HG02678 (cell line): ENCODE data around the gene CD69.
"Not testable (repeated sequence)": the region's sequence is repeated elsewhere in the genome, so short reads cannot be mapped to it uniquely, and the experiment has no call there.

Experiments used
- ATAC-seq: cut with Tn5 transposase; IDR thresholded peaks from one replicate; pipeline ENCODE4 v1.9.1; 2021; ENCODE audit warnings: mild to moderate bottlenecking, moderate library complexity; ENCODE audit not compliant: unreplicated experiment

The CD69 gene

DNA sequence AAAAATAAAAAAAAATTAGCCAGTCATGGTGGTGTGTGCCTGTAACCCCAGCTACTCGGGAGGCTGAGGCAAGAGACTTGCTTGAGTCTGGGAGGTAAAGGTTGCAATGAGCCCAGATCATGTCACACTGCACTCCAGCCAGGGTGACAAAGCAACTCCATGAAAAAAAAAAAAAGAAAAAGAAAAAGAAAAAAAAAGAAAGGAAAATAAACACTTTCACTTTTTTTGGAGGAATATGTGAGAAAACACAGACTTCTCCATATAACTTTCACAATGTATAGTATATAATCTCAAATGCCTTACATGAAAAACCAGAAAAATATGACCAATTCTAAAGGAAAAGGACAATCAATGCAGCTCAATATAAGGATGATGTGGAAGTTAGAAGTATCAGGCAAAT is 36.7 kb downstream of the CD69 start:
- ATAC-seq, result no peak

GRCh38 chr12:9721394-9722092 is 39.2 kb downstream of the CD69 start:
- peak; percentile 70 for ATAC-seq

- no peak for ATAC-seq
These were observed 40.9 kb downstream of the CD69 start for GRCh38 chr12:9719790-9720189.

GRCh38 chr12:9718968-9719367 is 41.7 kb downstream of the CD69 start:
- no peak for ATAC-seq

- no peak for ATAC-seq
These were observed 43.4 kb downstream of the CD69 start for GRCh38 chr12:9717070-9717925.

GRCh38 chr12:9713032-9713558 is 47.6 kb downstream of the CD69 start:
- ATAC-seq, result peak; percentile 70

- ATAC-seq, result no peak
These were observed 49.0 kb downstream of the CD69 start for GRCh38 chr12:9711664-9712063.

DNA sequence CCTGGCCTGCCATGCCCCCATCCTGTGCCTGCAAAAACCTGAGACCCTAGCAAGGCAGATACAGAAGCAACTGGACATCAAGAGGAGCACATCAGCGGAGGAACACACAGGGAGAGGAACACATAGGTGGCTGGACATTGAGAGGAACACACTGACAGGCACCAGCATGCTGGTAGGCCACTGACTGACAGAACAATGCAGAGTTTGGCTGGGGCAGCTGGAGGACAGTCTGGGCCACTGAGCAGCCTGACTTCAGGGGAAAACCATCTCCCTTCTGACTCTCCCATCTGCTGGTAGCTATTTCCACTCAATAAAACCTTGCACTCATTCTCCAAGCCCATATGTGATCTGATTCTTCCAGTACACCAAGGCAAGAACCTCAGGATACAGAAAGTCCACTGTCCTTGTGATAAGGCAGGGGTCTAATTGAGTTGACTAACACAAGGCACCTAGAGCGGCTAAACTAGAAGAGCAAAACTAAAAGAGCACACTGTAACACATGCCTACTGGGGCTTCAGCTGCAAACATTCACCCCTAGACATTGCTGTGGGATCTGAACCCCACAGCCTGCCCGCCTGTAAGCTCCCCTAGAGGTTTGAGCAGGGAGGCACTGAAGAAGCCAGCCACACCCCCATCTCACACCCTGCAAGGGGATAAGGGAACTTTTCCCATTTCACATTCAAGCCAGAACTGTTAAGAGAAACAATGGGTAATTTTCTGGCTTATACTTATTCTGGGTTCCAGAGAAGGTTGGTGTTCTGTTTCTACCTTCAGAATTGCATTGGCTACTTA is 49.9 kb downstream of the CD69 start:
- no peak for ATAC-seq

- no peak for ATAC-seq
These were observed 51.8 kb downstream of the CD69 start for GRCh38 chr12:9708853-9709252.

DNA sequence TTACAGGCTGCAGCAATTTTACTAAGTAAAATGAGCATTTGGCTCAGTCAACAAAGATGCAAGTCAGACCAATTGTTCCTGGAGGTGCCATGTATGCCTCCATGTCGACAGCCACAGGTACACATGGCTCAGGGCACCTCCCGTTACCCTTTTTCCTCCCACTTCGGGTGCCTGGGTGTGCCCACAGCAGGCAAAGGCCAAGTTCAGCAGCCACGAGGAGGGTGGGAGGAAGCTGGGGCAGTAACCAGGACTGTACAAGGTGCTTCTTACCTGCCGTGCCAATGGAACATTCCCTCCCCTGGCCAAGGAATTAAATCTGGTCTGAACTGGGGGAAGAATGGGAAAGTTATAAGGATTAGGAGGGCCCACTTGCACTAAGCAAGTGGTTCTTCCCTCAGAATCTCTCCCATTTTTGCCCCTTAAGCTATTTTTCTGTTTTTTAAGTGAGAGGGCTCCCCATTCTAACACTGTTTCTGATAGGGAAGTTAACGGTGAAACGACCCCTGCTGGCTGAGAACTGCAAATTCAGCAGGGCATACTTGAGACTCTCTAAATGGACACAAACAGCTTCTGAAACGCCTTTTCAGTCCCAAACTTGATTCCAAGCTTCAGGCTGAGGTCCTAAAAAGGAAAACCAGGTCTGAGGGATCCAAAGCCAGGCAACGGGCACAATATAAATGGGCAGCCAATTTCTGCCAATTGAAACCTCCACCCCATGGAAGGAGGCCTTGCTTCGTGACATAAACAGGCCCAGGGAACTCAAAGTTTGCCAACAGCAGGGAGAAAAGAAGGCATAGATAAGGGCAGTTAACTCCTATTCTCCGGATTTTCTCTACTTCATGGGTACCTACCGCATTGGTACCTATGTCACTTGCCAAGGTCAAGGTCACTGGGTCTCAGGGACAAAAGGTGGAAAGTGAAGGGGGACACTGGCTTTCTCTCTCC is 52.6 kb downstream of the CD69 start:
- no peak for ATAC-seq

GRCh38 chr12:9707356-9707755 is 53.3 kb downstream of the CD69 start:
- no peak for ATAC-seq

DNA sequence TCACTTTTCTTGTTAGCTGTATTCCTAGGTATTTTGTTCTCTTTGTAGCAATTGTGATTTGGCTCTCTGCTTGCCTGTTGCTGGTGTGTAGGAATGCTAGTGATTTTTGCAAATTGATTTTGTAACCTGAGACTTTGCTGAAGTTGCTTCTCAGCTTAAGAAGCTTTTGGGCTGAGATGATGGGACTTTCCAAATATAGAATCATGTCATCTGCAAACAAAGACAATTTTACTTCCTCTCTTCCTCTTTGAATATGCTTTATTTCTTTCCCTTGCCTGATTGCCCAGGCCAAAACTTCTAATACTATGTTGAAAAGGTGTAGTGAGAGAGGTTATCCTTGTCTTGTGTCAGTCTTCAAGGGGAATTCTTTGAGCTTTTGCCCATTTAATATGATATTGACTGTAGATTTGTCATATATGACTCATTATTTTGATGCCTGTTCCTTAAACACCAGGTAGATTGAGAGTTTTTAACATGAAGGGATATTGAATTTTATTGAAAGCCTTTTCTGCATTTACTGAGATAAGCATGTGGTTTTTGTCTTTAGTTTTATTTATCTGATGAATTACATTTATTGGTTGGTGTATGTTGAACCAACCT is 54.5 kb downstream of the CD69 start:
- no peak for ATAC-seq

DNA sequence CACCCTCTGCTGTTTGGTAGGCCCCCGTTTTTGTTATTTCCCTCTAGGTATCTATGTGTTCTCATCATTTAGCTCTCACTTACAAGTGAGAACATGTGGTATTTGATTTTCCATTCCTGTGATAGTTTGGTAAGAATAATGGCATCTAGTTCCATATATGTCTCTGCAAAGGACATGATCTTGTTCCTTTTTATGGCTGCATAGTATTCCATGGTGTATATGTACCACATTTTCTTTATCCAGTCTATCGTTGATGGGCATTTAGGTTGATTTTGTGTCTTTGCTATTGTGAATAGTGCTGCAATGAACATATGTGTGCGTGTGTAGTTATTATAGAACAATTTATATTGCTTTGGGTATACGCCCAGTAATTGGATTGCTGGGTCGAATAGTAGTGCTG is 56.1 kb downstream of the CD69 start:
- not testable (repeated sequence) for ATAC-seq
